CD8-positive, alpha-beta memory T cell (primary cell): ENCODE measurements around the gene SHROOM2. TPM values are rescaled to one million over a fixed set of nuclear protein-coding genes. Genes with fewer than 3 reads are reported as not detected.

Experiments
- CTCF ChIA-PET: fragments of 350-600 bp; sonication (Branson Sonifier 250); formaldehyde crosslinking; loops from one replicate; lab custom pipeline; 2021; ENCODE audit warnings: antibody characterized with exemption; lab: Charles Lee
- POLR2A ChIA-PET: fragments of 350-600 bp; sonication (Branson Sonifier 250); formaldehyde crosslinking; loops from one replicate; lab custom pipeline; 2021; ENCODE audit warnings: antibody characterized with exemption; lab: Charles Lee
- DNase-seq, 5 donors: peaks; one replicate each; pipeline versions ENCODE4 v3.0.0 to v3.0.0-alpha.2; 2020 to 2022; ENCODE audit warnings: mixed read lengths in 1 of 5
- H3K27ac ChIP-seq: one replicate; pipeline ENCODE4 v1.7.0; 2013; ENCODE audit warnings: low read depth, mild to moderate bottlenecking, low read length, moderate library complexity
- H3K27me3 ChIP-seq: 2 replicates; pipeline ENCODE4 v1.7.0; 2013; ENCODE audit warnings: low read length, mild to moderate bottlenecking; ENCODE audit not compliant: insufficient read depth, poor library complexity, severe bottlenecking
- H3K36me3 ChIP-seq: 2 replicates; pipeline ENCODE4 v1.7.0; 2013; ENCODE audit warnings: mild to moderate bottlenecking, low read length, moderate library complexity; ENCODE audit not compliant: insufficient read depth
- H3K4me1 ChIP-seq: 2 replicates; pipeline ENCODE4 v1.7.0; 2013; ENCODE audit warnings: mild to moderate bottlenecking, low read length, moderate library complexity; ENCODE audit not compliant: insufficient read depth
- H3K4me3 ChIP-seq: 2 replicates; pipeline ENCODE4 v1.7.0; 2013; ENCODE audit warnings: mild to moderate bottlenecking, low read length
- H3K9me3 ChIP-seq: 2 replicates; pipeline ENCODE4 v1.7.0; 2013; ENCODE audit warnings: mild to moderate bottlenecking, low read length
- H3K27ac Mint-ChIP-seq, 8 donors: one replicate each; pipeline ENCODE4 v1.8.0; 2020 to 2021; ENCODE audit warnings: mixed read lengths in 8 of 8, mild to moderate bottlenecking in 6 of 8, inconsistent platforms in 3 of 8, moderate library complexity in 3 of 8
- H3K27me3 Mint-ChIP-seq, 2 donors: one replicate each; pipeline ENCODE4 v1.8.0; 2020 to 2021; ENCODE audit warnings: mixed read lengths in 2 of 2, mild to moderate bottlenecking in 1 of 2, moderate library complexity in 1 of 2
- H3K36me3 Mint-ChIP-seq, 3 donors: one replicate each; pipeline ENCODE4 v1.8.0; 2020 to 2021; ENCODE audit warnings: mixed read lengths in 3 of 3, inconsistent platforms in 1 of 3, mild to moderate bottlenecking in 1 of 3
- H3K4me1 Mint-ChIP-seq, 3 donors: one replicate each; pipeline ENCODE4 v1.8.0; 2020 to 2021; ENCODE audit warnings: mixed read lengths in 3 of 3, inconsistent platforms in 1 of 3, mild to moderate bottlenecking in 1 of 3
- H3K4me3 Mint-ChIP-seq, 7 donors: one replicate each; pipeline ENCODE4 v1.8.0; 2020 to 2021; ENCODE audit warnings: mixed read lengths in 7 of 7, mild to moderate bottlenecking in 6 of 7, moderate library complexity in 4 of 7, inconsistent platforms in 2 of 7
- H3K9me3 Mint-ChIP-seq, 5 donors: one replicate each; pipeline ENCODE4 v1.8.0; 2020 to 2022; ENCODE audit warnings: mixed read lengths in 5 of 5, mild to moderate bottlenecking in 3 of 5, moderate library complexity in 2 of 5, inconsistent platforms in 1 of 5
- polyA plus RNA-seq: library from polyadenylated mRNA; unstranded; fragments of 300-500 nt; fragmentation: Illumina TruSeq; gene quantifications from one replicate; pipeline ENCODE4 v1.2.3, GENCODE V29; 2021
- total RNA-seq, 2 experiments: library from RNA; stranded (reverse); gene quantifications; one replicate each; pipeline ENCODE4 v1.2.3, GENCODE V29; 2021

Gene SHROOM2
- total and polyA plus RNA-seq, 3 experiments from 2014 or later: not detected

DNA sequence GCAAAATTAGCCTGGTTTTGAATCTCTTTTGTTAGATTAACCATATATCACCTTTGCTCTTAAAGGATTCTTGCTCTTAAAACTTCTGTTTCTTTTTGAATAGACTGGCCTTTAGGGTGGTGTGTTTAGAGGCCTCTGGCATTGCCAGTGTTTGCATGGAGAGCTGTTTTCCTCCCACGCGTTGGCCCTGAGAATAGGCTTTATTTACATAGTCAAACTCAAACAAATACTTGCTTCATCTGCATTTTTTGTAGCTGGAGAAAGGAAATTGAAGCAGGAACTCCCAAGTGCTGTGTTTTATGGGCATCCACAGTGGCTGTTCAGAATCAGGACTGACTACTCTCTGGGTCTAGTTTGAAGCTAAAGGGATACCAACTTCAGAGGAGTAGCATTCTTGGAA, 2.7 kb downstream of the SHROOM2 start:
- Mint-ChIP-seq H3K27ac (no peak overlapping the region), H3K4me1 (peaks cover 0 to 8% (median 0%) of the 10 kb centered on the region in 3 donors), H3K9me3 (no peaks in the 10 kb centered on the region), H3K4me3 (no peak overlapping the region), H3K27me3 (peaks cover 21 to 28% of the 10 kb centered on the region in 2 donors), H3K36me3 (no peaks in the 10 kb centered on the region)
- ChIA-PET CTCF (no interaction called here), POLR2A (no interaction called here)
- H3K27me3 ChIP-seq: no peaks in the 10 kb centered on the region
- H3K4me3 ChIP-seq: no peak overlapping the region
- no peak overlapping the region for H3K27ac ChIP-seq
- H3K36me3 ChIP-seq: no peaks in the 10 kb centered on the region
- no peaks in the 10 kb centered on the region for H3K9me3 ChIP-seq
- no peak for DNase-seq
- H3K4me1 ChIP-seq: no peaks in the 10 kb centered on the region

- no peak overlapping the region for H3K27ac ChIP-seq
- Mint-ChIP-seq H3K27me3 (peaks cover 21 to 25% of the 10 kb centered on the region in 2 donors), H3K4me3 (no peak overlapping the region)
These were observed 3.3 kb downstream of the SHROOM2 start for GRCh38 chrX:9789555-9789954.

DNA sequence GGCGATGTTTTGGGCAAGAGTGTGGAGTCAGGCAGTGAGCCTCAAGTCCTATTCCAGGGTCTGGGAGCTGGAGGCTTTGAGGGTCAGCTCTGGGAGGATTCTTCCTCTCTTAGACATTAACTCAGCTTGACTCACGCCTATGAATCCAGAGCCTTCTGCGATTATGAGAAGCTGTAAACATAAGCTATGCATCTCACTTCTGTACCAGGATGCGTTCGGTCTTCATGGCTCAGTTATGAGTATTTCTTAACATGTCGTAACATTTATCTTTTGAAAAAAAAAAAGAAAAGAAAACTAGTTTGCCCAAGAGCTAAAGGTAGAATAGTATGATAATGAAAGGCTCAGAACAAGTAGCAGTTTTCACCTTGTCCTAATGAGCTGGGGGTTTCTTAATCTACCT, 4.6 kb downstream of the SHROOM2 start:
- POLR2A ChIA-PET: no interaction called here
- CTCF ChIA-PET: no interaction called here
- Histone ChIP-seq H3K36me3 (no peaks in the 10 kb centered on the region), H3K27ac (no peak overlapping the region), H3K9me3 (no peaks in the 10 kb centered on the region), H3K4me1 (no peaks in the 10 kb centered on the region), H3K27me3 (no peaks in the 10 kb centered on the region), H3K4me3 (no peak overlapping the region)
- no peak for DNase-seq
- Mint-ChIP-seq H3K4me3 (no peak overlapping the region), H3K27me3 (peaks cover 23 to 24% of the 10 kb centered on the region in 2 donors), H3K9me3 (peaks cover 0 to 7% (median 6%) of the 10 kb centered on the region in 5 donors), H3K27ac (no peak overlapping the region), H3K4me1 (peaks cover 0 to 3% (median 0%) of the 10 kb centered on the region in 3 donors), H3K36me3 (no peaks in the 10 kb centered on the region)

More at GRCh38 chrX:9789555-9789954, 3.3 kb downstream of the SHROOM2 start:
- POLR2A ChIA-PET: no interaction called here
- H3K36me3 ChIP-seq: no peaks in the 10 kb centered on the region
- H3K9me3 ChIP-seq: no peaks in the 10 kb centered on the region
- H3K9me3 Mint-ChIP-seq: no peaks in the 10 kb centered on the region
- no peak overlapping the region for H3K4me3 ChIP-seq
- CTCF ChIA-PET: no interaction called here
- H3K4me1 ChIP-seq: no peaks in the 10 kb centered on the region
- no peak for DNase-seq
- H3K27ac Mint-ChIP-seq: no peak overlapping the region
- no peaks in the 10 kb centered on the region for H3K36me3 Mint-ChIP-seq
- H3K27me3 ChIP-seq: no peaks in the 10 kb centered on the region
- H3K4me1 Mint-ChIP-seq: peaks cover 0 to 8% (median 0%) of the 10 kb centered on the region in 3 donors

DNA sequence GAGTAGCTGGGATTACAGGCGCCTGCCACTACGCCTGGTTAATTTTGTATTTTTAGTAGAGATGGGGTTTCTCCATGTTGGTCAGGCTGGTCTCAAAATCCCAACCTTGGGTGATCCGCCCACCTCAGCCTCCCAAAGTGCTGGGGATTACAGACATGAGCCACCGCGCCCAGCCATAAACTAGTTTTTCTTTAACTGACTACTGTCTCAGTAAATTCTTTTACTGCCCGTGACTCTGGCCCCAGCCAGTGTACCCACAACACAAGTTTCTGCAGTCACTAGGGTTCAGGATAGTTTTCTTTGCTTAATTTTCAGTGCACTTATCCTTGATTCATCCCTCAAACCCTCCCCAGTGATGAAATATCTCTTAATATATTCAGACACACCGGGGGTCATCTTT, 8.3 kb downstream of the SHROOM2 start:
- no peaks in the 10 kb centered on the region for H3K27me3 ChIP-seq
- ChIA-PET CTCF (no interaction called here), POLR2A (no interaction called here)
- no peak overlapping the region for H3K4me3 ChIP-seq
- no peaks in the 10 kb centered on the region for H3K36me3 Mint-ChIP-seq
- H3K9me3 Mint-ChIP-seq: peaks cover under 1 to 13% (median 8%) of the 10 kb centered on the region in 5 donors
- no peaks in the 10 kb centered on the region for H3K36me3 ChIP-seq
- no peaks in the 10 kb centered on the region for H3K4me1 ChIP-seq
- H3K27me3 Mint-ChIP-seq: peaks cover 11 to 15% of the 10 kb centered on the region in 2 donors
- no peak overlapping the region for H3K27ac Mint-ChIP-seq
- H3K4me1 Mint-ChIP-seq: no peaks in the 10 kb centered on the region
- no peak overlapping the region for H3K27ac ChIP-seq
- no peaks in the 10 kb centered on the region for H3K9me3 ChIP-seq
- DNase-seq: no peak
- H3K4me3 Mint-ChIP-seq: no peak overlapping the region

DNA sequence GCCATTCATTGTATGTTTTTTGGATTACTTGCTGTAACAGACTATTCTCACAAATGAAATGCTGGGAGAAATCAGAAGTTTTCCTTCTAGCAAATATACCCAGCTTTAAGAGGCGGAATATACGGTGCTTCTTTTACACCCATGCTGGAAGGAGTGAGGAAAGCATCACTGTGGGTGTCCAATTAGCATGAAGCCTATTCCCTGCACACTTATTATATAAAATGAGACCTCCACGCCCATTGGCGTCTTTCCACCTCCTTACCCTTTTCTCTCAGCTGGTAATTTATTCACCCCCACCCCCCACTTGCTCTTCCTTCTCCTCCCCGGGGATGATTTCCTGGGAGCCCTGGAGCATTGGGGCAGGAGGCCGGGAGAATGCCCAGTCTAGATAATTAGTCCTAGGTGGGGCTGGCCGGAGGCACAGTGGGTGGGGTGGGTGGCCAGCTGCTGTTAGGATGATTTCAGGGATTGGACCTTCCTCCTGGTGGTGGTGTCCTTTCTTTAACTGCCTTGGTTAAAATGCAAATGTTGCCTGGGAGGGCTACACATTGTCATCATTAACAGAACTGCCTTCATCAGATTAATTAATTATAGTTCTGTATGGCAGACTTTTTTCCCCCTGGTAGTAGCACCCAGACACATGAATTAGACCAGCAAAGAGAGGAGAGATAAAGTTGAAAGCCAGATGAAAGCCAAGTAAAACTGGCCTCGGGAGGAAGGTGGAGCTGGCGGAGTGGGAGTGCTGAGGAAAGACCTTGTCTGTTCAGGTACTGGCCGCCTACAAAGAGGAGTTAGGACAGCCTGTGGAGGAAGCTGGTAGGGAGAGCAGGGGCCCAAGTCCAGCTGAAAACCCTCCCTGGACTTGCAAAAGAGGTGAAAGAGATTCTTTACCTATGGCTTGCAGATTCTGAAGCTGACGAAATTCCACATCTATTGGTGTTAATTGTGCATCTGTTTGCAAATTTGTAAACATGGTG, 11.4 kb downstream of the SHROOM2 start:
- no peak for DNase-seq
- POLR2A ChIA-PET: no interaction called here
- Mint-ChIP-seq H3K4me3 (no peak overlapping the region), H3K27ac (no peak overlapping the region), H3K9me3 (peaks cover 7 to 24% (median 17%) of the 10 kb centered on the region in 5 donors), H3K36me3 (peaks cover 0 to 3% (median 0%) of the 10 kb centered on the region in 3 donors), H3K27me3 (peaks cover 13 to 21% of the 10 kb centered on the region in 2 donors), H3K4me1 (no peaks in the 10 kb centered on the region)
- CTCF ChIA-PET: no interaction called here
- Histone ChIP-seq H3K36me3 (no peaks in the 10 kb centered on the region), H3K9me3 (no peaks in the 10 kb centered on the region), H3K27me3 (no peaks in the 10 kb centered on the region), H3K4me3 (no peak overlapping the region), H3K4me1 (no peaks in the 10 kb centered on the region), H3K27ac (no peak overlapping the region)

DNA sequence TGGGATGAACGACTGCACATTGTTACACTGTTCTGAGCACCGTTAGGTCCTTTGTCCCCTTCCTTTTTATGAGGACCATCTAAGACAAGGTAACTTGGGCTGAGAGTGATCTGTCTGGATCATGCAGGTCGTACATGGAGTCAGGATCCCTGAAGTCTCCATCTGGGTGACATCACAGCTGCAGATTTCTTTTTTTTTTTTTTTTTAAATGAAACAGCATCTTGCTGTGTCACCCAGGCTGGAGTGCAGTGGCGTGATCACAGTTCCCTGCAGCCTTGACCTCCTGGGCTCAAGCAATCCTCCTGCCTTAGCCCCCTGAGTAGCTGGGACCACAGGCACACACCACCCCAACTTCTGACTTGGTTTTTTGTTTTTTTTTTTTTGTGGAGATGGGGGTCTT, 16.5 kb downstream of the SHROOM2 start:
- H3K4me1 ChIP-seq: no peaks in the 10 kb centered on the region
- H3K36me3 Mint-ChIP-seq: peaks cover 0 to 3% (median 0%) of the 10 kb centered on the region in 3 donors
- POLR2A ChIA-PET: no interaction called here
- H3K9me3 ChIP-seq: no peaks in the 10 kb centered on the region
- H3K27me3 ChIP-seq: no peaks in the 10 kb centered on the region
- no peaks in the 10 kb centered on the region for H3K4me1 Mint-ChIP-seq
- H3K9me3 Mint-ChIP-seq: peaks cover 0 to 18% (median 10%) of the 10 kb centered on the region in 5 donors
- peaks cover 3 to 13% of the 10 kb centered on the region in 2 donors for H3K27me3 Mint-ChIP-seq
- no peak overlapping the region for H3K27ac ChIP-seq
- no peaks in the 10 kb centered on the region for H3K36me3 ChIP-seq
- no peak overlapping the region for H3K27ac Mint-ChIP-seq
- no peak for DNase-seq
- no peak overlapping the region for H3K4me3 Mint-ChIP-seq
- no peak overlapping the region for H3K4me3 ChIP-seq
- CTCF ChIA-PET: no interaction called here

DNA sequence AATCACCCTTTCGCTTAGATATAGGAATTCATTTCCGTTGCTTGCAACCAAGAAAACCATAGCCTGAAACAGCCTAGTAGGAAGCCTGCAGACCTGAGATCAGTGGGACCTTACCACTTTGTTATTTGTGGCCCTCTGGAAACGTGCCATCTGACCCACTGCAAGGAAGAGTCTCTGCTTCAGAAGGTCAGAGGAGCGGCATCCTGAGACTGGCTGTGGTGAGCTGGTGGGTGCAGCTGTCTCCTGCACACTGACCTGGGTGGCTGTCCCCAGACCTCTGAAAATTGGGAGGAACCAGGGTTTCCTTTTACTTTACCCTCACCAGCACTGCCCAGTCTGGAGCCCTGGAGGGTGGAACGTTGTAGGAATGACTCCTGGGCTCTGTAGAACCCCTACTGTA, 18.2 kb downstream of the SHROOM2 start:
- Mint-ChIP-seq H3K27me3 (peaks cover 3 to 9% of the 10 kb centered on the region in 2 donors), H3K4me3 (no peak overlapping the region), H3K36me3 (peaks cover 0 to 3% (median 0%) of the 10 kb centered on the region in 3 donors), H3K9me3 (peaks cover 0 to 12% (median 9%) of the 10 kb centered on the region in 5 donors), H3K4me1 (no peaks in the 10 kb centered on the region), H3K27ac (no peak overlapping the region)
- DNase-seq: no peak
- POLR2A ChIA-PET: no interaction called here
- H3K27me3 ChIP-seq: no peaks in the 10 kb centered on the region
- no peaks in the 10 kb centered on the region for H3K36me3 ChIP-seq
- no peaks in the 10 kb centered on the region for H3K9me3 ChIP-seq
- no peak overlapping the region for H3K27ac ChIP-seq
- H3K4me1 ChIP-seq: no peaks in the 10 kb centered on the region
- no peak overlapping the region for H3K4me3 ChIP-seq
- CTCF ChIA-PET: no interaction called here

GRCh38 chrX:9805956-9806355, 19.7 kb downstream of the SHROOM2 start:
- no peaks in the 10 kb centered on the region for H3K9me3 ChIP-seq
- no peak overlapping the region for H3K27ac Mint-ChIP-seq
- no peak for DNase-seq
- no peaks in the 10 kb centered on the region for H3K36me3 ChIP-seq
- POLR2A ChIA-PET: no interaction called here
- H3K27ac ChIP-seq: no peak overlapping the region
- no peaks in the 10 kb centered on the region for H3K36me3 Mint-ChIP-seq
- H3K9me3 Mint-ChIP-seq: peaks cover 0 to 3% (median 0%) of the 10 kb centered on the region in 5 donors
- peaks cover 2 to 3% of the 10 kb centered on the region in 2 donors for H3K27me3 Mint-ChIP-seq
- no peaks in the 10 kb centered on the region for H3K4me1 Mint-ChIP-seq
- H3K27me3 ChIP-seq: no peaks in the 10 kb centered on the region
- no peak overlapping the region for H3K4me3 ChIP-seq
- H3K4me1 ChIP-seq: no peaks in the 10 kb centered on the region
- CTCF ChIA-PET: no interaction called here
- H3K4me3 Mint-ChIP-seq: no peak overlapping the region
